ENCODE data around the gene KIDINS220.

- TF ChIP-seq GATA2 (IDR thresholded peaks at IDR 0.05; ENCODE audit: low read depth, low read length): no peak
- no peak for TF ChIP-seq GATA3 (IDR thresholded peaks at IDR 0.05; ENCODE audit: low read depth, low read length)
Observed at GRCh38 chr2:8719528-8719927, 117.9 kb downstream of the KIDINS220 start.
